PFSK-1 (cell line): ENCODE measurements around the gene TRIM54.

Source experiments
- FOXP2 ChIP-seq: optimal IDR thresholded peaks from 2 replicates; pipeline ENCODE3; 2011; ENCODE audit warnings: borderline replicate concordance, control low read depth, inconsistent platforms; ENCODE audit not compliant: insufficient read depth; ENCODE audit errors: extremely low read length, extremely low read depth
- POLR2AphosphoS5 ChIP-seq: IDR thresholded peaks from 2 replicates; pipeline ENCODE4 v1.6.1; 2012; ENCODE audit warnings: low read depth, mild to moderate bottlenecking, control low read depth, low read length, moderate library complexity
- REST ChIP-seq, 2 experiments: IDR thresholded peaks; 2 replicates each; pipeline versions ENCODE4 v1.6.1 to v1.8.0; 2011 to 2012; ENCODE audit warnings: low read depth in 2 of 2, low read length in 2 of 2, control low read depth in 1 of 2, inconsistent platforms in 1 of 2, mild to moderate bottlenecking in 1 of 2, moderate library complexity in 1 of 2; ENCODE audit not compliant: insufficient read depth in 1 of 2
- SIN3A ChIP-seq: IDR thresholded peaks from 2 replicates; pipeline ENCODE4 v1.6.1; 2012; ENCODE audit warnings: mild to moderate bottlenecking, low read length, moderate library complexity, borderline replicate concordance; ENCODE audit not compliant: insufficient read depth
- TAF1 ChIP-seq: IDR thresholded peaks from 2 replicates; pipeline ENCODE4 v1.6.1; 2012; ENCODE audit warnings: low read length, control low read depth, borderline replicate concordance; ENCODE audit not compliant: insufficient read depth

- no peak for TF ChIP-seq POLR2AphosphoS5
- no peak for TF ChIP-seq REST (IDR thresholded peaks at IDR 0.05; ENCODE audit: insufficient read depth in 1 of 2, low read depth in 2 of 2, low read length in 2 of 2)
- no peak for TF ChIP-seq SIN3A
- TF ChIP-seq TAF1, result no peak
- TF ChIP-seq FOXP2, result no peak
Measured at GRCh38 chr2:27243391-27244130, 38.7 kb upstream of the TRIM54 start.
